Kidney (tissue), 14 donors: ENCODE measurements around the gene KRTAP10-7. TPM values are rescaled to one million over a fixed set of nuclear protein-coding genes. Genes with fewer than 3 reads are reported as not detected.

Source experiments
- DNase-seq, 5 donors: peaks; one replicate each; pipeline ENCODE4 v3.0.0-alpha.2; 2013 to 2020
- FAIRE-seq: peaks from 2 replicates; lab custom pipeline; 2012; peaks lifted over from hg19 to GRCh38; lab: Jason Lieb, UNC
- H3K27ac ChIP-seq, 2 donors: one replicate each; pipeline ENCODE4 v1.7.0; 2013; ENCODE audit warnings: low read depth in 2 of 2, low read length in 2 of 2, inconsistent platforms in 1 of 2
- H3K27me3 ChIP-seq: one replicate; pipeline ENCODE4 v1.7.1; 2013; ENCODE audit warnings: low read length, inconsistent platforms; ENCODE audit not compliant: control insufficient read depth, insufficient read depth
- H3K36me3 ChIP-seq, 3 donors: one replicate each; pipeline versions ENCODE4 v1.7.0 to v1.7.1; 2013; ENCODE audit warnings: low read length in 3 of 3, control low read depth in 1 of 3, inconsistent platforms in 1 of 3; ENCODE audit not compliant: insufficient read depth in 3 of 3, control insufficient read depth in 2 of 3
- H3K4me1 ChIP-seq, 3 donors: one replicate each; pipeline versions ENCODE4 v1.7.0 to v1.7.1; 2013; ENCODE audit warnings: low read length in 3 of 3, inconsistent platforms in 1 of 3, low read depth in 1 of 3; ENCODE audit not compliant: control insufficient read depth in 2 of 3, insufficient read depth in 2 of 3
- H3K4me3 ChIP-seq, 3 donors: one replicate each; pipeline versions ENCODE4 v1.7.0 to v1.8.1; 2013; ENCODE audit warnings: low read length in 3 of 3, control low read depth in 1 of 3, inconsistent platforms in 1 of 3
- H3K9ac ChIP-seq, 3 donors: one replicate each; pipeline versions ENCODE4 v1.7.0 to v1.7.1; 2013; ENCODE audit warnings: low read length in 3 of 3, control low read depth in 1 of 3, inconsistent platforms in 1 of 3
- H3K9me3 ChIP-seq, 3 donors: one replicate each; pipeline versions ENCODE4 v1.7.0 to v1.7.1; 2013; ENCODE audit warnings: low read length in 3 of 3, control low read depth in 1 of 3, inconsistent platforms in 1 of 3; ENCODE audit not compliant: control insufficient read depth in 2 of 3, insufficient read depth in 1 of 3
- CTCF ChIP-seq: IDR thresholded peaks from 3 replicates; pipeline ENCODE4 v1.5.1; 2012; ENCODE audit warnings: mild to moderate bottlenecking, moderate library complexity, borderline replicate concordance; ENCODE audit not compliant: insufficient read depth; ENCODE audit errors: extremely low read depth
- intact Hi-C: fragments of 100-400 bp; cut with DNase I; formaldehyde crosslinking; loops from one replicate; pipeline ENCODE4 v1.11.1; 2022
- polyA plus RNA-seq: library from polyadenylated mRNA; stranded (reverse); fragments of 350-450 nt; fragmentation: Illumina TruSeq; extraction: RNeasy Lipid Tissue Mini Kit (QIAGEN cat#74804); gene quantifications from one replicate; pipeline ENCODE4 v1.2.3, GENCODE V29; 2014; ENCODE audit warnings: low read depth, low replicate concordance; ENCODE audit not compliant: insufficient read depth
- total RNA-seq: library from RNA; stranded (reverse); fragmentation: NEBNext Ultra II Directional; extraction: Animal tissue kit (Norgen Biotek cat#: 25700); gene quantifications from one replicate; pipeline ENCODE4 v1.2.1, GENCODE V29; 2021
- donor health status: control.
- donor health status: control.
- donor health status: control.
- donor health status: control.
- donor health status: control.
- donor health status: DM: yes; HTN: yes; CAD: no.
- donor health status: Normal renal cell carcinoma (clear cell type).

KRTAP10-7 gene
- total and polyA plus RNA-seq, 2 donors from 2014 or later = not detected

- no peak for TF ChIP-seq CTCF
- H3K27me3 ChIP-seq = no peaks in the 10 kb centered on the region
- FAIRE-seq (no peak), DNase-seq (peak in 1 of 5 donors; percentile 71)
- H3K4me3 ChIP-seq = no peak overlapping the region
- intact Hi-C loops = no loop called here
- no peaks in the 10 kb centered on the region for H3K36me3 ChIP-seq
- H3K27ac ChIP-seq = no peak overlapping the region
- H3K9me3 ChIP-seq = peaks cover 0 to 5% (median 0%) of the 10 kb centered on the region in 3 donors
- no peaks in the 10 kb centered on the region for H3K4me1 ChIP-seq
- H3K9ac ChIP-seq = no peak overlapping the region
Observed at GRCh38 chr21:44612669-44613229, 12.4 kb downstream of the KRTAP10-7 start.

DNA sequence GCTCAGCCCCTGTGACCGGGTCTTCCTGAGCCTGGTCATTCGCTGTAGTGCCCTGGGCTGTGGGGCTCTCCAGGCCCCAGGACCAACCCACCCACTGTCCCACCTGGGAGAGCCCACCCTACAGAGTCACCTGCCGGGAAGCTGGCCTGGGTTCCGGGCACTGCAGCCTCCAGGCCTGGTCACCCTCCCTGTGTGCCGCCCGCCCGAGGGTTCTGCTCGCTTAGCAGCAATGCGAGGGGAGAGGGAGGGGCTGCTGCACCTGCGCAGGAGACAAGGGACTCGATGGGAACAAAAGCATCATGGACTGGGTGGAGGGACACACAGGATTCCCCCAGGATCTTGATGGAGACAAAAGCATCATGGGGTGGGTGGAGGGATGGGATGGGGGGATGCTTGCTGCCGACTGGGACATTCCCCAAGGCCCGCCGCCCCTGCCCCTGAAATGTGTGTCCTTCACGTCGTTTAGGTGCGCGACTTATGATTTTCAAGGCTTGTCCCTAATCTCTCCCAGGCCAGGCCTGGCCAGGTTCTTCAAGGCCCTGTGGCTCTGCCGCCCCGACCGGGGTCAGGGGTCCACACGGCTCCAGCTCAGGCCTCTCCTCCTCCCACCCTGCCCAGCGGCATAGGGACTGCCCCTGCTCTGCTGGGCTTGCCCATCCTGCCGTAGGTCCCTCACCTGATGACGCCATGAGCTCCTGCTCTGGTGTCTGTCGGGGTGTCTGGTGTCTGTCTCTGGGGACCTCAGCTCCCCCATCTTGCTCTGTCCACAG is 13.2 kb downstream of the KRTAP10-7 start:
- Histone ChIP-seq H3K4me1 (no peaks in the 10 kb centered on the region), H3K4me3 (no peak overlapping the region), H3K36me3 (no peaks in the 10 kb centered on the region), H3K9ac (no peak overlapping the region), H3K27me3 (no peaks in the 10 kb centered on the region), H3K27ac (no peak overlapping the region), H3K9me3 (peaks cover 0 to 5% (median 0%) of the 10 kb centered on the region in 3 donors)
- intact Hi-C loops = no loop called here
- no peak for TF ChIP-seq CTCF
- FAIRE-seq (no peak), DNase-seq (peak in 1 of 5 donors; percentile 66)

DNA sequence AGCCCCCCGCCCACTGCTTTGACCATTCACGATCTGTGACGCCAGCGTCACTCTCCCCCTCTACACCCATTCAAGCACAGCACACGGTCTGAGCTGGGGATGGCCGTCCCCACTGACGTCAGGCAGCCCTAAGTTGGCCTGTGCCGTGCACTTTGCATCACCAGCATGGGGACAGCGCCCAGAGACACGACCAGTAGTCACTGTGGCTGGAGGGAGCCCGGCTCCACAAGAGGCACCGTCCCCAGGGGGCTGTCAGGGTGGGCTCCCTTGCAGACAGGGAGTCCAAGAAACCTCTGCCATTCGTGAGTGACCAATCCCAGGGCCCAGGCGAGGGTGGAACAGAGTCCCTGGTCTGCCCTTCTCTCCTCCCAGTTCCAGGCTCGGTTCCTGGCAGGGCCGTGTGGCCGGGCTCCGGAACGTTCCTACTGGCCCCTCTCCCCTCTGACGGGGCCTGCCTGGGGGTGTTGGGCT is 13.8 kb downstream of the KRTAP10-7 start:
- Histone ChIP-seq H3K4me1 (no peaks in the 10 kb centered on the region), H3K4me3 (no peak overlapping the region), H3K27me3 (no peaks in the 10 kb centered on the region), H3K9me3 (peaks cover 0 to 5% (median 0%) of the 10 kb centered on the region in 3 donors), H3K9ac (no peak overlapping the region), H3K36me3 (no peaks in the 10 kb centered on the region), H3K27ac (no peak overlapping the region)
- no peak for TF ChIP-seq CTCF
- FAIRE-seq (no peak), DNase-seq (peak in 1 of 5 donors; percentile 55)
- intact Hi-C loops = no loop called here
